Common myeloid progenitor, CD34-positive (primary cell): ENCODE results near the gene TFAP2A. TPM values are rescaled to one million over a fixed set of nuclear protein-coding genes. Genes with fewer than 3 reads are reported as not detected.

ENCODE experiments used
- CTCF ChIA-PET: fragments of 350-600 bp; sonication (Branson Sonifier 250); formaldehyde crosslinking; loops from one replicate; lab custom pipeline; 2021; ENCODE audit warnings: antibody characterized with exemption; lab: Charles Lee
- POLR2A ChIA-PET: fragments of 350-600 bp; sonication (Branson Sonifier 250); formaldehyde crosslinking; loops from one replicate; lab custom pipeline; 2021; ENCODE audit warnings: antibody characterized with exemption; lab: Charles Lee
- DNase-seq, 3 donors: peaks; one replicate each; pipeline versions ENCODE4 v3.0.0 to v3.0.0-alpha.2; 2013
- H3K27ac ChIP-seq, 2 experiments: 1 replicate in 1 of 2; 2 replicates in 1 of 2; pipeline ENCODE4 v1.7.0; 2013; ENCODE audit warnings: inconsistent platforms in 2 of 2, low read length in 2 of 2, mild to moderate bottlenecking in 2 of 2, low read depth in 1 of 2, moderate library complexity in 1 of 2; ENCODE audit not compliant: severe bottlenecking in 2 of 2, insufficient read depth in 1 of 2, poor library complexity in 1 of 2
- H3K27me3 ChIP-seq, 5 experiments: replicated peaks in 2 of 5; 1 replicate in 3 of 5; 2 replicates in 2 of 5; pipeline versions ENCODE4 v1.6.1 to v1.7.0; 2013; ENCODE audit warnings: low read length in 4 of 5, mild to moderate bottlenecking in 2 of 5, moderate library complexity in 2 of 5, inconsistent platforms in 1 of 5; ENCODE audit not compliant: insufficient read depth in 5 of 5, control insufficient read depth in 4 of 5
- H3K36me3 ChIP-seq, 4 experiments: 1 replicate in 2 of 4; 2 replicates in 2 of 4; pipeline versions ENCODE4 v1.6.1 to v1.7.0; 2013; ENCODE audit warnings: low read length in 3 of 4, control low read depth in 1 of 4, mild to moderate bottlenecking in 1 of 4; ENCODE audit not compliant: control insufficient read depth in 4 of 4, insufficient read depth in 4 of 4
- H3K4me1 ChIP-seq, 4 experiments: 1 replicate in 3 of 4; 2 replicates in 1 of 4; pipeline versions ENCODE4 v1.6.1 to v1.7.1; 2013; ENCODE audit warnings: low read length in 3 of 4, mild to moderate bottlenecking in 3 of 4, control low read depth in 1 of 4, inconsistent platforms in 1 of 4, moderate library complexity in 1 of 4; ENCODE audit not compliant: control insufficient read depth in 4 of 4, insufficient read depth in 4 of 4; ENCODE audit errors: control extremely low read depth in 1 of 4
- H3K4me3 ChIP-seq, 7 experiments: 1 replicate in 4 of 7; 2 replicates in 3 of 7; pipeline versions ENCODE4 v1.5.1 to v1.7.0; 2013; ENCODE audit warnings: mild to moderate bottlenecking in 7 of 7, low read length in 6 of 7, moderate library complexity in 6 of 7, inconsistent platforms in 2 of 7, low read depth in 2 of 7, control low read depth in 1 of 7; ENCODE audit not compliant: insufficient read depth in 4 of 7, control insufficient read depth in 1 of 7; ENCODE audit errors: extremely low read depth in 1 of 7
- H3K9me3 ChIP-seq, 5 experiments: 1 replicate in 4 of 5; 2 replicates in 1 of 5; pipeline versions ENCODE4 v1.6.1 to v1.7.1; 2013; ENCODE audit warnings: low read length in 4 of 5, mild to moderate bottlenecking in 2 of 5, inconsistent platforms in 1 of 5, low read depth in 1 of 5, moderate library complexity in 1 of 5; ENCODE audit not compliant: control insufficient read depth in 4 of 5, insufficient read depth in 2 of 5; ENCODE audit errors: control extremely low read depth in 1 of 5
- WGBS: methylation state at CpG from one replicate; pipeline ENCODE4 v1.1.5; 2013; ENCODE audit not compliant: insufficient coverage; 5-methylcytosine and 5-hydroxymethylcytosine counted together
- polyA plus RNA-seq: library from polyadenylated mRNA; unstranded; fragments of 120-200 nt; gene quantifications from one replicate; pipeline ENCODE4 v1.2.1, GENCODE V29; 2013

Gene TFAP2A
- not detected for polyA plus RNA-seq

DNA sequence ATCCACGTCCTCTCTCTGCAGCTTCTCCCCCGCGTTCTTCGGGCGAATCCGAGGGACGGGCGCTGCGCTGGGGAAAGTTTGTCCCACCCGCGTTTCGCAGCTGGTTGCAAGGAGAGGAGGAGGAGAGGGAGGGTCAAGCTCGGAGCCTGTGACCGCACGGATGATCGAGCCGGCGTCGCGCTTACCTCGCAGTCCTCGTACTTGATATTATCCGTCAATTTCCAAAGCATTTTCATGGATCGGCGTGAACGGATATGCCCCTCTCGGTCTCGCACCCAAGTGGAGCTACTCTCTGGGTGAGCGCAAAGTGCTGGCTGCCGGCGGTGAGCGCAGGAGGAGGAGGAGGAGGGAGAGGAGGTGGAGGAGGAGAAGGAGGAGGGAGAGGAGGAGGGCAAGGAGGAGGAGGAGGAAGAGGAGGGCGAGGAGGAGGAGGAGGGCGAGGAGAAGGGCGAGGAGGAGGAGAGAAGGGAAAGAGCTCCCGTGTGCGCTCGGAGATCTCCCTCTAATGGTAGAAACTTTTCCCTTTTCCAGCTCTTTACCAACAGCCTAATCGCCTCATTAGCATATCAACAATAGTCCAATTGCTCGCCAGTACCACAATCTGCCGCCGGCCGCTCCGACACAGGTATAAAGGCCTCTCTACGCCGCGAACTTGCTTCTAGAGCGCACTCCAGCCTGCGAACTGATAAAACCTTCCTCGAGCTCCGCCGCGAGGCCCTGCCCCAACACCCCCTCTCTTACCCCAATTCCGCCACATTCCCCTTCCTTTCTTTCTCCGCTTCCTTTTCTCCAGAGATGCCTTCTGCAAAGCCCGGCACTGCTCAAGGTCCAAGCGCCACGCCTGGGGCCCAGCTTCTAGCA is at the start of gene TFAP2A:
TSS of gene TFAP2A (minus strand) at position 319 of the 861 bp plus-strand sequence. CDS start at position 236, 83 bp downstream.
- Histone ChIP-seq H3K27me3 (peaks cover 15 to 99% (median 66%) of the 10 kb centered on the region in 5 experiments), H3K9me3 (peaks cover 0 to 5% (median under 1%) of the 10 kb centered on the region in 5 experiments), H3K4me1 (peaks cover 4 to 54% (median 31%) of the 10 kb centered on the region in 4 experiments), H3K36me3 (no peaks in the 10 kb centered on the region), H3K4me3 (peak within 1 kb of the TSS in 1 of 7 experiments; percentile 19), H3K27ac (no peak within 1 kb of the TSS)
- WGBS: 6% methylated on average over 45 of the region's 58 CpGs
- ChIA-PET POLR2A (no interaction called here), CTCF (interaction anchor here (1.4 to 2.3 kb wide), 6 partner anchors 9 to 33 kb away, joined by 3 to 11 read pairs (median 6); no protein-coding TSS in a partner anchor)
- DNase-seq: no peak

DNA sequence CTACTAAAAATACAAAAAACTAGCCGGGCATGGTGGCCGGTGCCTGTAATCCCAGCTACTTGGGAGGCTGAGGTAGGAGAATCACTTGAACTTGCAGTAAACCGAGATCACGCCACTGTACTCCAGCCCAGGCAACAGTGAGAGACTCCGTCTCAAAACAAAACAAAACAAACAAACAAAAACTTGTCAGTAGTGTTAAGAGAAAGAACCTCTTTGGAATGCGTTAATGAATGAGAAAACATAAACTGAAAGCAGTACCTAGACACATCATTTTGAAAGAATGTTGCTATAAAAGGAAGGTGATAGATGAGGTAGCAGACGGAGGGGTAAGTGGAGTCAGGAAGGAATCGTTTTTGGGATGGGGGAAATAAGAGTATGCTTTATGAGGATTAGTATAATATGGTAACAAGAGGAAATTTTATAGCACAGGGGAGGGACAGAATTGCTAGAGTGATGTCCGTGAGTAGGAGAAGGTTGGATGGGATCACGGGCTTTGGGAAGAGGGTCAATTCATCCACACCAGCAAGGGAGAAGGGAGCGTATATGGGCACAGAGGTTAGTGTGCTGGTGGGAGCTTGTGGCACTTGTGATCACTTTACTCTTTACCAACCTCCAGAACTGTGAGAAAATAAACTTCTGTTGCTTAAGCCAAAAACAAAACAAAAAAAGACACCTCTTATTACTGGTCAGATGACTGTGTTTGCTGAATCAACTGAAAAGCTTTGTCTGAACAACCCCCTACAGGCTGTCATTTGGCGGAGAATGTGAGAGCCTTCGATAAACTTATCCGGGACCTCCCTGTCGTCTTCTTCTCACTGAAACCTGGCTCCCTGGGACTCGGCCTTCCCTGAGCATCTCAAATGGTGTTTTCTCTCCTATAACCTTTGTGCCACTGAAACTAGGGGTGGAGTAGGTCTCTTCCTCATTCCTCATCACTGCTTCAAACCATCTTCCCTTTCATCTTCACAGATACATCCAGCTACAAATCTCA is 48.9 kb upstream of the TFAP2A start:
- DNase-seq: no peak
- no peaks in the 10 kb centered on the region for H3K9me3 ChIP-seq
- CTCF ChIA-PET: interaction anchor here (1.1 to 1.7 kb wide), 3 partner anchors 12 to 296 kb away, joined by 3 to 6 read pairs (median 4); no protein-coding TSS in a partner anchor
- H3K36me3 ChIP-seq: no peaks in the 10 kb centered on the region
- no peak overlapping the region for H3K27ac ChIP-seq
- WGBS: 89% methylated on average over 9 of the region's 16 CpGs
- POLR2A ChIA-PET: no interaction called here
- peaks cover 0 to 8% (median 4%) of the 10 kb centered on the region in 5 experiments for H3K27me3 ChIP-seq
- no peak overlapping the region for H3K4me3 ChIP-seq
- H3K4me1 ChIP-seq: no peaks in the 10 kb centered on the region

DNA sequence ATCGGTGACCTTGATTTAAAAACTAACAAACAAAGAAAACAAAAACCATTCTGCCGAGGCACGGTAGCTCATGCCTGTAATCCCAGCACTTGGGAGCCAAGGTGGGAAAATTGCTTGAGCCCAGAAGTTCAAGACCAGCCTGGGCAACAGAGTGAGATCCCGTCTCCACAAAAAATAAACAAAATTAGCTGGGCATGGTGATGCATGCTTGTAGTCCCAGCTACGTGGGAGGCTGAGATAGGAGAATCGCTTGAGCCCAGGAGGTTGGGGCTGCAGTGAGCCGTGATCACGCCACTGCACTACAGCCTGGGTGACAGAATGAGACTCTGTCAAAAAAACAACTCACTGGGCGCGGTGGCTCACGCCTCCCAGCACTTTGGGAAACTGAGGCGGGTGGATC is 48.2 kb upstream of the TFAP2A start:
- Histone ChIP-seq H3K4me1 (no peaks in the 10 kb centered on the region), H3K9me3 (no peaks in the 10 kb centered on the region), H3K27me3 (peaks cover 0 to 8% (median 4%) of the 10 kb centered on the region in 5 experiments), H3K27ac (no peak overlapping the region), H3K4me3 (no peak overlapping the region), H3K36me3 (no peaks in the 10 kb centered on the region)
- WGBS: 100% methylated on average over 10 of the region's 12 CpGs
- no peak for DNase-seq
- ChIA-PET CTCF (no interaction called here), POLR2A (no interaction called here)

DNA sequence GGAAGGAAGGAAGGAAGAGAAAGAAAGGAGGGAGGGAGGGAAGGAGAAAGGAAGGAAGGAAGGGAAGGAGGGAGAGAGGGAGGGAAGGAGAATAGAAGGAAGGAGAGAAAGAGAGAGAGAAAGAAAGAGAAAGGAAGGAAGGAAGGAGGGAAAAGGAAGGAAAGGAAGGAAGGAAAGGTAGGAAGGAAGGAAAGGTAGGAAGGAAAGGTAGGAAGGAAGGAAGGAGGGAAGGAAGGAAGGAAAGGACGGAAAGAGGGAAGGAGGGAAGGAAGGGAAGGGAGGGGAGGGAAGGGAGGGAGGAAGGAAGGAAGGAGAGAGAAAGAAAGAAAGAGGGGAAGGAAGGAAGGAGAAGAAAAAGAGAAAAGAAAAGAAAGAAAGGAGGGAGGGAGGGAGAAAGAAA is 47.0 kb upstream of the TFAP2A start:
- peaks cover 0 to 8% (median 4%) of the 10 kb centered on the region in 5 experiments for H3K27me3 ChIP-seq
- H3K4me3 ChIP-seq: no peak overlapping the region
- no peaks in the 10 kb centered on the region for H3K4me1 ChIP-seq
- H3K9me3 ChIP-seq: no peaks in the 10 kb centered on the region
- CTCF ChIA-PET: no interaction called here
- no peak for DNase-seq
- no peak overlapping the region for H3K27ac ChIP-seq
- POLR2A ChIA-PET: no interaction called here
- WGBS: 63% methylated on average over 1 of the region's 1 CpG
- no peaks in the 10 kb centered on the region for H3K36me3 ChIP-seq

DNA sequence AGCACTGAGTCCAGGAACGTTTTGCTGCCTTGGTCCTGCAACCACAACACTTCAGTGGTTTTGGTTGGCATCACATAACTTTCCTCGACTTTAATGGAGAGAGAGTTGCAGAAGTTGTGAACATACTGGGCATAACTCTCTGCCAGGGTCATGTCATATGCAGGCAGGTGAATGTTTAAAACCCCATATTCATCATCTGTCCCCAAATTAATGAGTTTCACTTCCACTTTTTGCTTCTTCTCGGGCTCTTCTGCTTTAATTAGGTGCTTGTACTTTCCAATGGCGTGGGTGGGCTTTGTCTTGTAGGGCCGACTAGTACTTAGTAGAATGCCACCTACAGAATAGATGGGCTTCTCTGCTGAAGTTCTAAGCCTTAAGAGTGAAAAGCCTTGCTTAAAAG is 45.2 kb upstream of the TFAP2A start:
- H3K4me1 ChIP-seq: no peaks in the 10 kb centered on the region
- H3K9me3 ChIP-seq: no peaks in the 10 kb centered on the region
- no peaks in the 10 kb centered on the region for H3K36me3 ChIP-seq
- 81% methylated on average over 4 of the region's 5 CpGs for WGBS
- DNase-seq: no peak
- ChIA-PET POLR2A (no interaction called here), CTCF (no interaction called here)
- no peak overlapping the region for H3K27ac ChIP-seq
- peaks cover 0 to 7% (median 4%) of the 10 kb centered on the region in 5 experiments for H3K27me3 ChIP-seq
- H3K4me3 ChIP-seq: no peak overlapping the region

DNA sequence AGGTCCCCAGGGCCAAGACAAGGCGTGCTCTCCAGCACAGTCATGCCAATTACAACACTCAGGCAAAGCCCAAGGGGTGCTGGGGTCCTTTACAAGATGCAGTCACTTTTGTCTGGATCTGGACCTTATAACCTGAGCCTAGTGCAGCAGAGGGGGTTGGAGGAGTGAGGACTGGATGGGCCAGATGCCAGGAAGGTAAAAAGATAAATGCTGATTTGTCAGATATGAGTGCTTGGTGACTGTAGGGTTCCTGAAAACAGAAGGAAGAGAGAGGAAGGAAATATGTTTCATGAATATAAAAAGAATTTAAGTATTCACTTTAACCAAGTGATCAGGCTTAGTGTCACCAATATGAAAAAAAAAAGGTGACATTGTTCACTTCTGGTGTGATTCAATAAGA is 43.4 kb upstream of the TFAP2A start:
- peak in 1 of 3 donors; percentile 6 for DNase-seq
- Histone ChIP-seq H3K27ac (no peak overlapping the region), H3K36me3 (no peaks in the 10 kb centered on the region), H3K4me3 (no peak overlapping the region), H3K9me3 (no peaks in the 10 kb centered on the region), H3K27me3 (peaks cover 0 to 3% (median under 1%) of the 10 kb centered on the region in 5 experiments), H3K4me1 (no peaks in the 10 kb centered on the region)
- ChIA-PET CTCF (no interaction called here), POLR2A (no interaction called here)
- no CpG with 5 or more reads among the region's 1 CpG for WGBS
